Measurements from ENCODE around the gene RAP2B.
"Not testable (repeated sequence)": the region's sequence is repeated elsewhere in the genome, so short reads cannot be mapped to it uniquely, and the experiment has no call there.

Gene RAP2B

GRCh38 chr3:153161714-153162512, at the start of gene RAP2B:
Gene RAP2B, plus strand, starts transcription at chr3:153162226. Its CDS starts 468 bp downstream, at chr3:153162694.
- peak; percentile 91 for DNase-seq

GRCh38 chr3:153113541-153113940, 48.5 kb upstream of the RAP2B start:
- DNase-seq = no peak

GRCh38 chr3:153114270-153114669, 47.8 kb upstream of the RAP2B start:
- not testable (repeated sequence) for DNase-seq

- DNase-seq = no peak
Measured at GRCh38 chr3:153115326-153115725, 46.7 kb upstream of the RAP2B start.

GRCh38 chr3:153127788-153128187, 34.2 kb upstream of the RAP2B start:
- no peak for DNase-seq

GRCh38 chr3:153129426-153129825, 32.6 kb upstream of the RAP2B start:
- no peak for DNase-seq

GRCh38 chr3:153129866-153130265, 32.2 kb upstream of the RAP2B start:
- no peak for DNase-seq

- DNase-seq = peak; percentile 57
Measured at GRCh38 chr3:153130312-153130977, 31.6 kb upstream of the RAP2B start.

GRCh38 chr3:153137626-153138025, 24.4 kb upstream of the RAP2B start:
- no peak for DNase-seq

- DNase-seq = peak; percentile 97
Measured at GRCh38 chr3:153138276-153139210, 23.5 kb upstream of the RAP2B start.

GRCh38 chr3:153142961-153143360, 19.1 kb upstream of the RAP2B start:
- no peak for DNase-seq

- no peak for DNase-seq
Measured at GRCh38 chr3:153144071-153144470, 18.0 kb upstream of the RAP2B start.

GRCh38 chr3:153144779-153145178, 17.2 kb upstream of the RAP2B start:
- peak; percentile 56 for DNase-seq

- no peak for DNase-seq
Measured at GRCh38 chr3:153145454-153145853, 16.6 kb upstream of the RAP2B start.

- DNase-seq = no peak
Measured at GRCh38 chr3:153146191-153147053, 15.6 kb upstream of the RAP2B start.

- no peak for DNase-seq
Measured at GRCh38 chr3:153150991-153151390, 11.0 kb upstream of the RAP2B start.

- DNase-seq = not testable (repeated sequence)
Measured at GRCh38 chr3:153155786-153156185, 6.2 kb upstream of the RAP2B start.

GRCh38 chr3:153158189-153158588, 3.8 kb upstream of the RAP2B start:
- no peak for DNase-seq

GRCh38 chr3:153158961-153159735, 2.9 kb upstream of the RAP2B start:
- DNase-seq = peak; percentile 72

GRCh38 chr3:153159771-153160397, 2.1 kb upstream of the RAP2B start:
- DNase-seq = no peak

Data from NCI-H226 (cell line).